HG02870 (cell line): Measurements from ENCODE around the gene ABCC6.
"Not testable (repeated sequence)": the region's sequence is repeated elsewhere in the genome, so short reads cannot be mapped to it uniquely, and the experiment has no call there.

Source experiments
- ATAC-seq: cut with Tn5 transposase; IDR thresholded peaks from one replicate; pipeline ENCODE4 v1.9.1; 2021; ENCODE audit warnings: mild to moderate bottlenecking, moderate library complexity; ENCODE audit not compliant: unreplicated experiment

ABCC6 gene

DNA sequence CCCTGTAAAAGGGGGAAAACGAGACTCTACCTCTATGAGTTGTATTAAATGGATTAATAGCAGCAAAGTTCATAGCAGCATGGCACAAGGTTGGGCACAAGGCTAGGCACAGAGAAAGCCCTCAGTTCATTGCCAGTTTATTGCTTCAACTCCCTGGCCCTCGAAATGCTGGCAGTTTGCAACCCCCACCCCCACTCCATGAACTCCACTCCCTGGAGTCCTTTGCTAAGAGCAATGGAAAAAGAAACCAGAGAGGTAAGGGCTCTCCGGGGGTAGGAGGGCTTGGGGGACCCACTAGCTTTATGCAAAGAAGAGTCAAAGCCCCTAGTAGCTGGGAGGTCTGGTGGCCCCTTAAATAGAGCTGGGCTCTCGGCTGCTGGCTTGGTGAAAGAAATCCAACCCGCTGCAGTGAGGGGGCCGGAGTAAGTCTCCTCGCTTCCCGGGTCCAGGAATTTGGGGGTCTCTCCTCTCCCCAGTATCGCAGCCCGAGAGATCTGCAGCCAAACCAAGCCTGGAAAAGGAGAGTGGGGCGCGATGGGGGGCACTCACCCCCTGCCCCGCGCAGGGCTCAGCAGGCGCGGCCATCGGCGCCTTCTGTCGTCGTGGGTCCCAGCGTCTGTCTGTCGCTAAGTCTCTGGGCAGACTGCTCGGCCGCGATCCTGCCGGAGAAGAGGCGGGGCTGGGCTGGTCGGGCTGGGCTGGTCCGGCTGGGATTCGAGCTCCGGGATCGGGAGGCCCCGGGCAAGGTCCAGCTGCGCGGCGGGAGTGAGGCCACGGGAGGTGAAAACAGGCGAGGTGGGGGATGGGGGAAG lies at the start of gene ABCC6:
Gene ABCC6, minus strand, starts transcription at position 645 of the 812 bp plus-strand sequence. Its CDS starts 60 bp downstream, at position 585.
- ATAC-seq = not testable (repeated sequence)

DNA sequence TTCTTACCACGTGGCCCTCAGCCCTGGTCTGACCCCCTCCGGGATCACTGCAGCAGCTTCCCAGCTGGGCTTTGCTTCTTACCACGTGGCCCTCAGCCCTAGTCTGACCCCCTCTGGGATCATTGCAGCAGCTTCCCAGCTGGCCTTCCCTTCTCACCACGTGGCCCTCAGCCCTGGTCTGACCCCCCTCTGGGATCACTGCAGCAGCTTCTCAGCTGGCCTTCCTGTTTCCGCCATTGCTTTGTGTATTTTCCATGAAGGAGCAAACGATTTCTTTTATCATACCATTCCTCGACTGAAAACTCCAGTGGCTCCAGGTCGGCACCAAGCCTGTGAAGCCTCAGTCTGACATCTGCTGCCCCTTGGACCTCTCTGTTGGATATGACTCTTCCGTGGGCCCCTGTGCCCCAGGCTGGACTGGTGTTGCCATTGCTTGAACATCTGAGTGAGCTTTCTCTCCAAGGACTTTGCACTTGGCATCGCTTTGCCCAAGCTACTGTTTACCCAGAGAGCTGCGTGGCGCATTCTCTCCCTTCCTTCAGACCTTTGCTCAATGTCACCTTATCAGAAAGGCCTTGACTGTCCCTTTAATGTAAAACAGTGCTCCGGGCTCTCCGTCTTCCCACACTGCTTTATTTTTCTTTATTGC lies 49.4 kb upstream of the ABCC6 start:
- not testable (repeated sequence) for ATAC-seq

DNA sequence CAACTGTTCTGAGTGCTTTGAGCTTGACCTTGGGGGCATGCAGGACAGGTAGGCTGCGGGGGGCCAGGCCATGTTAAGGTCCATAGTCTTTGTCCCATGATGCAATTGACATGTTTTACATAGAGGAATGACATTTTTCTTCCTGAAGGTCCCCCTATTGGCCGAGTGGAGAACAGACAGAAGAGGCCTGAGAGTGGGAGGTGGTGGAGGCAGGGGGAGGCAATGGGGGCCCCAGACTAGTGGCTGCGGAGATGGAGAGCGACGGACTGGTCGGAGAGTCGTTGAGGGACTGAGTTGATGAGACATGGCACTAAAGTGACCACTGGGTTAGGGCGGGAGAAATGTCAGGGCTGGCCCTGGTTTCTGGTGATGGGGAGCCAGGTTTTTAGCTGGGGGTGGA lies 48.4 kb upstream of the ABCC6 start:
- ATAC-seq = not testable (repeated sequence)

- not testable (repeated sequence) for ATAC-seq
These were observed 45.0 kb upstream of the ABCC6 start for GRCh38 chr16:16268185-16268808.

DNA sequence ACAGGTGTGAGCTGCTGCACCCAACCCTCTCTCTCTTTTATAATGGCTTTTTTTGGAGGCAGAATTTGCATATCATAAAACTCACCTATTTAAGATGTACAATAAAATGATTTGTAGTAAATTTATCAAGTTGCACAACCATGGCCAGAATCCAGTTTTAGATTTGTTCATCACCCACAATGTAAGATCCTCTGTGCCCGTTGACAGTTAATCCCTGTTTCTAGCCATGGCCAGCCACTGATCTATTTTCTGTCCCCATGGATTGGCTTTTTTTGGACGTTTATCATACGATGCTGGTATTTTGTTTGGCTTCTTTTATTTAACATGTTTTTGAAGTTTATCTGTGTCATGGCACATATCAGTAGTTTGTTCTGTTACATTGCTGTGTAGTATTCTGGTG lies 44.4 kb upstream of the ABCC6 start:
- ATAC-seq = not testable (repeated sequence)

DNA sequence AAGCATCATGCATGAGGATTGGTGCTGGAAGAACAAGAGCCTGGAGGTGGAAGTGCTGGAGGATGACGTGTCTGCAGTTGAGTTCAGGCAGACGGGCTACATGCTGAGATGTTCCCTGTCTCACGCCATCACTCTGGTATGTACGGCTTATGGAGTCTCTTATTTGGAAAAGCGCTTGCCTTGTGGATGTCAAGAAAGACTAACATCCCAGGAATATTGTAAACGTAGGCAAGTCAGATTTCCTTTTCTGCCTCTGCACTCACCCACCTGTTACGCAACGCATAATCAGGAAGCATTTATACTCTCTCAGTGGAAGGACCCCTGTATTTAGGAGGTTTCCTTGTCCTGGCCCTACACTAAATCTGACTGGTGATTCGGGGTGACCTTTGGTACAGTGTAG lies 41.8 kb upstream of the ABCC6 start:
- ATAC-seq = not testable (repeated sequence)

GRCh38 chr16:16263947-16264346 lies 40.7 kb upstream of the ABCC6 start:
- ATAC-seq = not testable (repeated sequence)

- not testable (repeated sequence) for ATAC-seq
These were observed 39.8 kb upstream of the ABCC6 start for GRCh38 chr16:16262954-16263555.

- not testable (repeated sequence) for ATAC-seq
These were observed 36.7 kb upstream of the ABCC6 start for GRCh38 chr16:16259971-16260370.

GRCh38 chr16:16258822-16259221 lies 35.5 kb upstream of the ABCC6 start:
- ATAC-seq = not testable (repeated sequence)

DNA sequence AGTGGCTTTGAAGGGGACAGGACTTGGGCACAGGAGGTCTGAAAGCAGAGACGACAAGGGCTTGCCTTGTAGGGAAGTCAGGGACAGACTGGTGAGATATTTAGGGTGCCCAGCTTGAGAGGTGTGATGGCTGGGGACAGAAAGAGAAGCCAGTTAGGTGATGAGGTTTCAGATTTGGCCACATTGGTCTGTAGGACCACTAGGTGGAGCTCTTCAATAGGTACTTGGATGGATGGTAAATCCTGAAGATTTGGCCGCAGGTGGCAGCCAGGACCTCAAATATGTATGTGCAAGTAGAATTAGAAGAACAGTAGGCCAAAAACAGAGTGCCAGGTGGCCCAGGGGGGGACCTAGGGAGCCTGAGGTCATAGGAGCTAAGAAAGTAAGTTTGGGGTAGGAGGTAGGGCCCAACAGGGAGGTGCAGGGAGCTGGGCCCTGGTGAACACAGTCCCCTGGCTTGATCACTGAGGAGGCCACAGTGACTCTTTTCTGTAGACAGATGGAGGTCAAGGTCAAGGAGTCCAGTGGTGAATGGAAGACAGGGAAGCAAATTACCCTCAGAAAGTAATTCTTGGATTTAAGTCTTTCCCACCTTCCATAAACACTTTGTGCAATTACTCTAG lies 34.1 kb upstream of the ABCC6 start:
- not testable (repeated sequence) for ATAC-seq

- ATAC-seq = not testable (repeated sequence)
These were observed 29.1 kb upstream of the ABCC6 start for GRCh38 chr16:16252377-16252776.

GRCh38 chr16:16249621-16250330 lies 26.5 kb upstream of the ABCC6 start:
- not testable (repeated sequence) for ATAC-seq

DNA sequence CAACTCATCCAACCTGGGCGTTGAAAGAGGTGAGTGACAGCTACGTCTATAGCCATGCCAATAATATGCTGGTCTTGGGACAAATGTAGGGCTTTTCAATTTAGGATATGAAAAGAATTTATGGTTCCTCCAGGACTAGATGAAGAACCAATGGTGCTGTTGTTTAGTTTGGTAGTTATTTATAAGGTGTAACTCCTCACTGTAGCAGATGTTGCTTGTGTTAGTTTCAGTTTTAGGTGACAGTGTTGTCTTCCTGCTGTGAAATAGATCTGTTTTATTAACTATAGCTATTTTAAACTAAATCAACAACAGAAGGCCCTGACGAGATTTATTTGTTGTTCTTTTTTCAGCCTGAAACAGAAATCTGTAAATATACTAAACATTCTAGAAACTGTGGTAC lies 24.1 kb upstream of the ABCC6 start:
- not testable (repeated sequence) for ATAC-seq

GRCh38 chr16:16246578-16247262 lies 23.4 kb upstream of the ABCC6 start:
- not testable (repeated sequence) for ATAC-seq

- ATAC-seq = not testable (repeated sequence)
These were observed 20.6 kb upstream of the ABCC6 start for GRCh38 chr16:16243886-16244285.

DNA sequence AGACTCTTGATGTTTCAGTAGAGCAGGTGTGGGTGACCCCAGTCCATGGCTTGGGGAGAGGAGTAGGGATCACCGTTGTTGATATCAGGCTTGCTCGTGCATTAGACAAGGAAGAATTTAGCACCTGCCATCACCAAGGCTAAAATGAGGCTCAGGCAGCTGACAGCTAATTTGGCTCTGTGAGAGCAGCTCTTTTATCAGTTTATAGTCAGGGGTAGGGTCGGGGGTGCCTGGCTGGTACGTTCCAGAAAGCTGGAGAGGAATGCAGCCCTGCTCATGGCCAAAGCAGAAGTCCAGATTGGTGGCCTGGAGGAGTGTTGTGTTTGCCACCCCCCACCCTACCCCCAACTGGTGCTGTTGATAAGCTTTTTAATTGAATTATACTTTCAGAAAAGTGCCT lies 17.4 kb upstream of the ABCC6 start:
- not testable (repeated sequence) for ATAC-seq

DNA sequence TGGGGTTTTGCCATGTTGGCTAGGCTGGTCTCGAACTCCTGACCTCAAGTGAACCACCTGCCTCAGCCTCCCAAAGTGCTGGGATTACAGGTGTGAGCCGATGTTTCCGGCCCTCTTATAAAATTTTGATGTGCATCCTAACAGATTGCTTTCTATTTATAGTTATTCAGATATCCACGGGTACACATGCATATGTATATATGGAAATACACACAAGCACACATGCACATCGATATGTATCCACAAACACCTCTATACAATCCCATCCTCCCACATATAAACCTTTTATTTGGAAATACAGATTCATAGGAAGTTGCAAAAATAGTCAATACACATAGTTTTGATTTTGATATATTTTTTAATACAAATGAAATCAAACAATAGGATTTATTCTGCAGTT lies 14.4 kb upstream of the ABCC6 start:
- not testable (repeated sequence) for ATAC-seq

DNA sequence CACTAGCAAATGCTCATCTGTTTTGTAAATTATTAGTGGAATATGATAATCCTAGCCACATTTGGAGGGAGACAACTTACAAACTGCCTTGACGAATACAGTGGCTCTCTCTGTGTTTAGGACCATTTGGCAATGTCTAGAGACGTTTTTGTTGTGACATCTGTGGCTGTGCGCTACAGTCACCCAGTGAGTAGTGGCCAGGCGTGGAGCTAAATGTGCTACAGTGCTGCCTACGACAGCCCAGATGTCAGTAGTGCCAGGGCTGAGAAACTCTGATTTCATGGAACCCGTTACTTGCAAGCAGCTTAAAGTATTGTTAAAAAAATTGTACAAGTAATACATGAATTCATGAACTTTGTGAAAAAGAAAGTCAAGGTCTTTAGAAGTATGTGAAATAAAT lies 13.8 kb upstream of the ABCC6 start:
- ATAC-seq = not testable (repeated sequence)

- peak; percentile 32 for ATAC-seq
These were observed 9.4 kb upstream of the ABCC6 start for GRCh38 chr16:16232692-16233061.
